ENCODE data around the gene TTLL12.

Gene TTLL12

GRCh38 chr22:43173566-43173965 lies 13.4 kb downstream of the TTLL12 start:
- DNase-seq (ENCODE audit: low read depth in 2 of 2): no peak

GRCh38 chr22:43172191-43172590 lies 14.7 kb downstream of the TTLL12 start:
- DNase-seq (ENCODE audit: low read depth in 2 of 2): no peak

GRCh38 chr22:43171607-43172006 lies 15.3 kb downstream of the TTLL12 start:
- DNase-seq (ENCODE audit: low read depth in 2 of 2): no peak

GRCh38 chr22:43171019-43171491 lies 15.9 kb downstream of the TTLL12 start:
- no peak for DNase-seq (ENCODE audit: low read depth in 2 of 2)

DNA sequence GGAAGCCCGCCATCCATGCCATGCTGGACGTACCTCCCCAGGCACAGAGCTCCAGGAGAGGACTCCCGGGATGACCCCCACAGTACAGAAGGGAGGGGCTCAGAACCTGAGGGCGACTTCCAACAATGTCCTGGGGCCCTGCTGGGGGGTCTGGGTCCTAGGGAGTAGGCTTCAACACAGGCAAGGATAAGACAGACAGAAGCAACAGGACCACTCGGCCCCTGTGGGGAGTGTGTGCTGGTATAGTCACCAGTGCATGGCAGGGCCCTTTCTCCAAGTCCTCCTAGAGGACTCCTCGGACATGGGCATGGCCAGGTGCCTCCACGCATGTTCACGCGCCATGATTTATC lies 16.8 kb downstream of the TTLL12 start:
- DNase-seq (ENCODE audit: low read depth in 2 of 2): no peak

DNA sequence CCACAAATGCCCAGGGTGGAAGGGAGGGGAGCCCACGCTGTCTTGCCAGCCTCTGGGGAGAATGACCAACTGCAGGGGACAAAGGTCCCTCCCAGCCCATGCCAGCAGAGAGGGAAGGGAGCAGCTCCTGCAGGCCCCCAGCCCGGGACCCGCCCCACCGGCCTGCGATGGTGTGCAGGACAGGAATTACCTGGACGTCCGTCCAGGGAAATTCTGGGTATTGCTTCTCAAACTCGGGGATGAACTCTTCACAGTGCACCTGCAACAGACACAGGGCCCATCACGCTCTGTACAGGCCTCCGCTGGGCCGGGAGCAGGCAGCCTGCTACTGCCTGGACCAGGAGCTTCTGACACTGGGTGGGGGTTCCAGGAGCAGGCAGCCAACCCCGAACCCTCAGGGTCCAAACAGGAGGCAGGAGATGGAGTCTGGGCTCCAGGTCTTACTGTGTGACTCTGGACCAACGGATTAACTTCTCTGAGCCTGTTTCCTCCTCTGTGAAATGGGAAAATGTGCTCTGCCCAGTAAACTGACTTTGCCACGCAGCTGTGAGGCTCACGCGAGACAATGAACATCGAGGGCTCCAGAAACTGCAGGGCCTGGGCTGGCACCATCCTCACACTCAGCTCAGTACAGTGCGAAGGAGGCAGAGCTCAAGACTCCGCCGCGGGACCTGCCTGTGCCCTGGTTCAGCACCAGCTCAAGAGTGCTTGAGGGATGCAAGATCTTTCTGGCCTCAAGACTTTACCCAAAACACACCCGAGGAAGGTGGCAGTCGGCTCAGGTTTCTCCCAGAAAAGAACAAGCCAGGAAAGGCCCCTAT lies 17.4 kb downstream of the TTLL12 start:
- DNase-seq (ENCODE audit: low read depth in 2 of 2): no peak

- no peak for DNase-seq (ENCODE audit: low read depth in 2 of 2)
Observed at GRCh38 chr22:43168471-43169309, 18.2 kb downstream of the TTLL12 start.

DNA sequence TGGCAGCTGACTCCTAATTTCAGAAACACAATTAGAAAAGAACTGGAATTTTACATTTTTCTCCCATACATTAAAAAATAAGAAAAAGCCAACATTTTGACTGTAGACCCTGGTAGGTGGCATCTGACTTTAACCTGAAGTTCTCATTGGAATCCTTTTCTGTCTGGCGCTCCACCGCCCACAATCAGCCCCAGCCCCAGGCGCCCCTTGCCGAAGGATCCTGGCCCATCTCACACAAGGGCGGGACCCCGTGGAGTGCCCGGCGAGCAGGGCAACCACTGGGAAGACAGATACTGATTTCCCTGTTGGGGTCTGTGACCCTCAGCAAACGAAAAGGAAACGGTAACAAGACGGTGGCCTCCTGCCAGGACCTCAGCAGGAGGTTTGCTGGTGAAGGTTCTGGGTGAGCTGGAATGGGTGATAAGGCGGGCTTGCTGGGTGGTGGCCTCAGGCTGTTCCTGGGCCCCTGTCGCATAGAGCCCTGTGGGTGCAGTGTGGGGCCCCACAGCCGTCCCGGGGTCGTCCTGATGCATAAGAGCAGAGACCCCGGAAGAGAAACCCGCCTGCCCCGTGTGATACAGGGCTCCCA lies 19.8 kb downstream of the TTLL12 start:
- DNase-seq (ENCODE audit: low read depth in 2 of 2): no peak

GRCh38 chr22:43166132-43166930 lies 20.6 kb downstream of the TTLL12 start:
- no peak for DNase-seq (ENCODE audit: low read depth in 2 of 2)

DNA sequence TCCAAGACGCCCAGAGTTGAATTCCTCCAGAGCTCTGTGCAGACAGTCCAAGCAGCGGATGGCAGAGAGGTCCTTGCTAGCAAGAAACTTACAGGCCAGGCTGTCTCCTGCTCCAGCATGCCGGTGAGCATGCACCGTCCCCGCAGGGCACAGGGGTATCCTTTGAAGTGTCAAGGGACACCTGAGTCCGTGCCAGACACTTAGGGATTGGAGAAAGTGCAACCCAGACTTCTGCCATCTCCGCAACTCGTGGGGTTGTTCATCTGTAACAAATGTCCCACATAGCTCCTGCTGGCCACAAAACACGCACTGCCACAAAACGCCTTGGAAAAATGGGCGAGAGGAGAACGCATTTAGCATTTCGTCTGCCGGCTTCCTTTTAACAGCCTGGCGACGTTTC lies 22.3 kb downstream of the TTLL12 start:
- DNase-seq (ENCODE audit: low read depth in 2 of 2): no peak

DNA sequence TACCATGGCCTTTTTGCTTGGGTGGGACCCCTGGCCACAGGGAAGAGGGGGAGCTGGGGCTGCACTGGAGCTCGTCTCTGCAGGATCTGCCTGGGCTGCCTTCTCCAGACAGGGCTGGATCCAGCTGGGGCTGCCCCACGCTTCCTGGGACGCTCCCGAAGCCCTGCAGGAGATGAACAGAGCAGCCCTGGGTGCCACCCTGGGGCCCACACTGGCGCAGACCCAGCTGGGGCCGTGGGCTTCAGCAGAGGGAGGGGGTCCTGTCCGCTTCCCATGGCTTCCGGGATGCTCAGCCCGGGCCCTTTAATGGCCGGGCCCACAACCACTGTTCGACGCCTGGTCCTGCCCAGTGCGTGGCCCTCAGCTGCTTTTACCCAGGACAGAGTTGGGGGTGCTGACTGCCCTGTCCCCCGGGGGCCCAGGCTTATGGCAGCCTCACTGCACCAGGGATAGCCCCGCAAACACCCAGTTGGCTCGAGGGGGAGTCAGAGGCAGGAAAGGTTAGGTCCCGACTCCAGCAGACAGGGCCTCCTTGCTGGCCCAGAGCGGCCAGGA lies 23.6 kb downstream of the TTLL12 start:
- no peak for DNase-seq (ENCODE audit: low read depth in 2 of 2)

DNA sequence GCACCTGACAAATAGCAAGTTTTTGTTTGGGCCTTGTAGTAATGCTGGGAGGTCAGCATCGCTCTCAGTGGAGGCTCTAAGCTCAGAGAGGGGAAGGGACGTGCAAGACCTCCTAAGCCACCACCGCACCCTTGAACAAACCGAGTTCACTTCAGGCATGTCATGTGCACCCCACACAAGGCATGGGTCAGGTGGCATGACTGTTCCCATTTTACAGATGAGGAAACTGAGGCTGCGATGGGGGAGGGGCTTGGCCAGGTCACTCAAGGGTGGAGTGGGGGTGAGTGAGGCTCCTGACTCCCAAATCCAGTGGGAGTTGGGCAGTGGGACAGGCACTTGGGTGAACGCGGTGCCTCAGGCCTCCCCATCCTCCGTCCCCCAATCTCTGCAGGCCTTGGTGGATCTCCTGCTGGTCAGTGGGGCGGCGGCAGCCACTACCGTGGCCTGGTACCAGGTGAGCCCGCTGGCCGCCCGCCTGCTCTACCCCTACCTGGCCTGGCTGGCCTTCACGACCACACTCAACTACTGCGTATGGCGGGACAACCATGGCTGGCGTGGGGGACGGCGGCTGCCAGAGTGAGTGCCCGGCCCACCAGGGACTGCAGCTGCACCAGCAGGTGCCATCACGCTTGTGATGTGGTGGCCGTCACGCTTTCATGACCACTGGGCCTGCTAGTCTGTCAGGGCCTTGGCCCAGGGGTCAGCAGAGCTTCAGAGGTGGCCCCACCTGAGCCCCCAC lies 24.4 kb downstream of the TTLL12 start:
- DNase-seq (ENCODE audit: low read depth in 2 of 2): no peak

DNA sequence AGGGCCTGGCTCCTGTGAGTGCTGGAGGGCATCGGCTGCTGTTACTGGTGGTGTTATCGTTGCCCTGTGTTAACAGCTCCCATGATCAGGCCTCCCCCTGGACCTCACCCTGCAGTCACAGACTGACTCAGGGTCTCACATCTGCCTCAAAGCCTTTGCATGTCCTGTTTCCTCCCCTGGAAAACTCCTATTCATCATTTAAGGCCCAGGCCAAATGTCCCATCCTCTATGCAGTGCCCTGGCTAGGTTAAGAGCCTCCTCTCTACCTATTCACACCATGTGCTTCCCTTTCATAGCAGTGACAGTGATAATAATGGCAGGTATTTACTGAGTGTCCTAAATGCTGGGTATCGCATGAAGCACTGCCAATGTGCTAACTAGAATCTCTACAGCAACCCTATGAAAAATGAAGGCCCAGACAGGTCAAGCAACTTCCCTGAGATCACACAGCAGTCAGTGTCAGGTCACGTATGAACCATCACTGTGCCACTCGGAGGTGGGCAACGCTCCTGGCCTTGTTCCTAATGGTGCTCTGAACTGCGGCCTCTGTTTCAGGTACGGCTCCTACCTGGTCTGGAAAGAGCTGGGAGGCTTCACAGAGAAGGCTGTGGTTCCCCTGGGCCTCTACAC lies 26.3 kb downstream of the TTLL12 start:
- no peak for DNase-seq (ENCODE audit: low read depth in 2 of 2)

GRCh38 chr22:43159484-43160178 lies 27.3 kb downstream of the TTLL12 start:
- DNase-seq (ENCODE audit: low read depth in 2 of 2): no peak

GRCh38 chr22:43158778-43159483 lies 28.0 kb downstream of the TTLL12 start:
- no peak for DNase-seq (ENCODE audit: low read depth in 2 of 2)

DNA sequence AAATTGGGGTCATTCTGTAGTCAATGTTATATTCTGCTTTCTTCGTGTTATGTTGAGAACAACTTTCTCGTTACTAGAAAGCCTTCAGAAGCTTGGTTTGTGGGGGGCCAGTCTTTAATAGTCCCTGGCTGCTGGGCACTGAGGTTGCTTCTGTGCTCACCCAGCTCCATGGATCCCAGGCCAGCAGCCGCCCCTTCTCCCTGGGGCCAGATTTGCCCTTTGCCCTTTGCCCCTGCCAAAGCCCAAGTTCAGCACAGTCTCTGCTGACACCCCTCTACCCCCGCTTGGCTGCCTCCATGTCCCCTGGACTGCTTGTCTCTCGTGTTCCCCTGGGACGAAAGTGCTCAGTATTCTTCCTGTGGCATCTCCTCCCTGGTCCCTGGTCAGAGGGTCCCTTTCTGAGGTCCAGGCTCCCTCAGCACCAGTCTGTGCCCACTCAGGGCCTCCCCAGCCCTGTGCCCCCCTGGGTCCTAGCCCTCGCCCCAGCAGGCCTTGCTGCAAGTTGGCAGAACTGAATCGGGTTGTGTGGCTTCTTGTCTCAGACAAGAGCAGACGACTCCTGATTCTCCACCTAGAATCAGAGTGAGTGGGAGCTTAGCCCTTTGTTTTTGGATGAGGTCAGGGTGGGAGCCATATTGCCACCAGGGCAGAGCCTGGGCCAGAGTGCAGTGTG lies 28.9 kb downstream of the TTLL12 start:
- no peak for DNase-seq (ENCODE audit: low read depth in 2 of 2)

DNA sequence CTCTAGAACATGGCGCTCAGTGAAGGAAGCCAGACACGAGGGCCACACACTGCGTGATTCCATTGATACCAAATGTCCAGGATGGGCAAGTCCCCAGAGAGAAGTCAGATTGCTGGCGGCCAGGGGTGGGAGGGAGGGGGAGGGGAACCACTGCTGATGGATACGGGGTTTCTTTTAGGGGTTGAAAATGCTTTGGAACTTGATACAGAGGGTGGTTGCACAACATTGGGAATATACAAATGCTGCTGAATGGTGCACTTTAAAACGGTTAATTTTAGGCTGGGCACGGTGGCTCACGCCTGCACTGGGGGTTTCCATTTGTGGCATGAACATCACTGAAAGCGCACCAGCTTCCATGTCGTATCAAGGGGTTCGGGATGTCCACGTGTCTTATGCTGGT lies 30.5 kb downstream of the TTLL12 start:
- DNase-seq (ENCODE audit: low read depth in 2 of 2): no peak

GRCh38 chr22:43155789-43156188 lies 31.1 kb downstream of the TTLL12 start:
- no peak for DNase-seq (ENCODE audit: low read depth in 2 of 2)

All from stimulated activated CD4-positive, alpha-beta T cell treated with anti-CD3 and anti-CD28 coated beads, Interleukin-12 subunit alpha, Interleukin-12 subunit beta, amount 100 ng/mL, for 24 hours (primary cell).